HG02840 (cell line): ENCODE results near the gene DALRD3.
A peak's percentile ranks its signal among the peaks of the same experiment; 100 is the strongest.

Experiments used
- ATAC-seq: cut with Tn5 transposase; IDR thresholded peaks from one replicate; pipeline ENCODE4 v1.9.1; 2021; ENCODE audit warnings: mild to moderate bottlenecking, moderate library complexity, moderate number of reproducible peaks; ENCODE audit not compliant: unreplicated experiment, low FRiP score

DALRD3 gene, protein sequence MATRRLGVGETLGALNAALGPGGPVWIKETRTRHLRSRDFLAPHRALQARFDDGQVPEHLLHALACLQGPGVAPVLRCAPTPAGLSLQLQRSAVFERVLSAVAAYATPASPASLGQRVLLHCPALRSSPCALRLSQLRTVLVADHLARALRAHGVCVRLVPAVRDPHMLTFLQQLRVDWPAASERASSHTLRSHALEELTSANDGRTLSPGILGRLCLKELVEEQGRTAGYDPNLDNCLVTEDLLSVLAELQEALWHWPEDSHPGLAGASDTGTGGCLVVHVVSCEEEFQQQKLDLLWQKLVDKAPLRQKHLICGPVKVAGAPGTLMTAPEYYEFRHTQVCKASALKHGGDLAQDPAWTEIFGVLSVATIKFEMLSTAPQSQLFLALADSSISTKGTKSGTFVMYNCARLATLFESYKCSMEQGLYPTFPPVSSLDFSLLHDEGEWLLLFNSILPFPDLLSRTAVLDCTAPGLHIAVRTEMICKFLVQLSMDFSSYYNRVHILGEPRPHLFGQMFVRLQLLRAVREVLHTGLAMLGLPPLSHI

DNA sequence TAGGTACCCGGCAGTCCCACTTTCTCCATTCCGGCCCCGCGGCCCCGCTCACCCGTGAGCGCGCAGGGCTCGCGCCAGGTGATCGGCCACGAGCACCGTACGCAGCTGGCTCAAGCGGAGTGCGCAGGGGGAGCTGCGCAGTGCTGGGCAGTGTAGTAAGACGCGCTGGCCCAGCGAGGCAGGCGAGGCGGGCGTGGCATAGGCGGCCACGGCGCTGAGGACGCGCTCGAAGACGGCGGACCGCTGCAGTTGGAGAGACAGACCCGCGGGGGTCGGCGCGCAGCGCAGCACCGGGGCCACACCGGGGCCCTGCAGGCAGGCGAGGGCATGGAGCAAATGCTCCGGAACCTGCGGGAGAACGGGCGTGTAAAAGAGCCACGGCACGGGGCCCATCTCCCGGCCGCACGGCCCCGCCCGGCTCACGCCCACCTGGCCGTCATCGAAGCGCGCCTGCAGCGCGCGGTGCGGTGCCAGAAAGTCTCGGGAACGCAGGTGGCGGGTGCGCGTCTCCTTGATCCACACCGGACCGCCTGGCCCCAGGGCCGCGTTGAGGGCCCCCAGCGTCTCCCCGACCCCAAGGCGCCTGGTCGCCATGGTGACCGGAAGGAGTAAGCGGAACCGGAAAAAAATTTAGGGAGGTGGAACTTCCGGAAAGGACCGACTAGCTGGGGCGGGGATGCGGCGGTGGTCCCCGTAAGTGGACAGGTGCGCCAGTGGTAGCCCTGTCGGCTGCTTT lies at the start of gene DALRD3:
Gene DALRD3, minus strand, starts transcription at position 610 of the 736 bp plus-strand sequence. Its CDS starts 16 bp downstream, at position 594.
- no peak for ATAC-seq

- ATAC-seq, result no peak
Observed at GRCh38 chr3:49058011-49058410, 39.6 kb upstream of the DALRD3 start.

DNA sequence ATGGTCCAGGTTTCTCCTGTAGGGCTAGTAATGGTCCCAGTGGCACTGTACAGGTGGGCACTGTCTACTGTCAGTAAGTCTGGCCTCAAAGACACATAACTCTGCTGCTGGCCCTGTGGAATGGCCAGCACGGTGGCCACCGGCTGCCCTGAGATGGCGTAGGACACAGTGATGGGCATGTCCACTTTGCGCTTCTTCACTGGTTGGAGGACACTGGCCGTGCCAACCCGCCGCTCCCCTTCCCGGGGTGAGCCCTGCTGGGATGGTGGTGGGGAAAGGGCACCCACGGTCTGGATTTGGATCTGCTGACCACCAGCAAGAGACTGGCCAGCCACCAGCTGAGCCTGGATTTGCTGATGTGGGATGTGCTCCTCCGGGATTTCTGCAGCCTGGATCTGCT lies 38.9 kb upstream of the DALRD3 start:
- no peak for ATAC-seq

DNA sequence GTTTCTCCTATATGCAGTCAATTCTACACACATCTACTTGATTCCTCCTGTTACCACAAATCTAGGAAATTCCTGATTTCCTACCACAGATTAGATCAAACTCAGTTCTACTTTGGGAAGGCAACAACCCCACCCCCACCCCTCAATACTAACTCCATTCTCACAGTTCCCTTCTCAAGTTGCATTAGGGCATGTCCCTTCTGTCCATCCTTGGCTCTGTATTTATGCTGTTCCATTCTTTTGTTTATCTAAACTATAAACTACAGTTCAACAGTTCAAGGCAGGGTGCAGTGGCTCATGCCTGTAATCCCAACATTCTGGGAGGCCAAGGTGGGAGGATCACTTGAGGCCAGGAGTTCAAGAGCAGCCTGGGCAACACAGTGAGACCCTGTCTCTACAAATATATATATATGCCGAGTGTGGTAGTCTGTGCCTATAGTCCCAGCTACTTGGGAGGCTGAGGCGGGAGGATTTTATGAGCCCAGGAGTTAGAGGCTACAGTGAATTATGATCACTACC lies 36.0 kb upstream of the DALRD3 start:
- ATAC-seq, result no peak

DNA sequence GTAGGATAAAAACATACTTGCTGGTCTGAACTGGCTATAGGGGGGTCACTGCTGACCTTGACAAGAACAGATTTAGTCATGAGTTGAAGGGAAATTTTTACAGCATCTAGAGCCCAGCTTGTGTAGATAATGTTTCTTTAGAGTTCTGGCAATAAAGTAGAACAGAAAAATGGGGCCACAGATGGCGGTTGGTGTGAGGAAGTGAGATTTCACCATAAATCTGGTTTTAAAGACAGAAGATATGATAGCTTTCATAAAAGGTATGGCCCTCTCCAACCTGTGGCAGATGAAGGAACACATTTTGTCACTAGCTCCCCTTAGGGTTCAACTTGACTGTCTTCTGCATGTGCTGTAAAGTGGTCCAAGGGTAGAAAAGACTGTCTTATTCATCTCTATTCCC lies 35.2 kb upstream of the DALRD3 start:
- ATAC-seq, result no peak

DNA sequence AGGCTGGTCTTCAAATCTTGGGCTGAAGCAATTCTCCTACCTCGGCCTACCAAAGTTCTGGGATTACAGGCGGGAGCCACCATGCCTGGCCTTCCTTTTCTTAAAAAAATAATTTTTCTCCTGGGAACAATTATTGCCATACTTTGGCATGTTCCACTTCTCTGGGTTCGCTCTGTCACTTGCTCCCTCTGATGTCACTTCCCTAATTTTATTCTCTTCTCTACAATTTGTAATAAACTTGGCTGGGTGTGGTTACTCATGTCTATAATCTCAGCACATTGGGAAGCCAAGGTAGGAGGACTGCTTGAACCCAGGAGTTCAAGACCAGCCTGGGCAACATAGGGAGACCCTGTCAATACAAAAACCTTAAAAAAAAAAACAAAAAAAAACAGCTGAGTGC lies 16.9 kb upstream of the DALRD3 start:
- no peak for ATAC-seq

GRCh38 chr3:49034650-49035049 lies 16.3 kb upstream of the DALRD3 start:
- ATAC-seq, result no peak

- no peak for ATAC-seq
Observed at GRCh38 chr3:49032646-49033304, 14.4 kb upstream of the DALRD3 start.

- no peak for ATAC-seq
Observed at GRCh38 chr3:49030321-49030720, 11.9 kb upstream of the DALRD3 start.

DNA sequence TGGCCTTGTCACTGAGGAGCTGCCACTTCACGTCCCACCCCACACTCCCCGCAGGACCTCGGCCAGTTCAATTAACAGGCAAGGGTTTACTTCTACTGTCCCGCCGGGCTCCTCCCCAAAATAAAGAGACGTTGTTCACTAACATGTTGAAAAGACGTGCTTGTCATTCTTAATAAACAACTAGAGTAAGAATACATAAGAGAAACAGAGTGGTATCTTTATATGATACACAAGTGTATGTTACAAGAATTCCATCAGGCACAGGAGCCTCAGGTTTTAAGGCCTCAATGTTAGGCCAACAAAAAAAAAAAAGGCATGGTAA lies 11.1 kb upstream of the DALRD3 start:
- no peak for ATAC-seq

DNA sequence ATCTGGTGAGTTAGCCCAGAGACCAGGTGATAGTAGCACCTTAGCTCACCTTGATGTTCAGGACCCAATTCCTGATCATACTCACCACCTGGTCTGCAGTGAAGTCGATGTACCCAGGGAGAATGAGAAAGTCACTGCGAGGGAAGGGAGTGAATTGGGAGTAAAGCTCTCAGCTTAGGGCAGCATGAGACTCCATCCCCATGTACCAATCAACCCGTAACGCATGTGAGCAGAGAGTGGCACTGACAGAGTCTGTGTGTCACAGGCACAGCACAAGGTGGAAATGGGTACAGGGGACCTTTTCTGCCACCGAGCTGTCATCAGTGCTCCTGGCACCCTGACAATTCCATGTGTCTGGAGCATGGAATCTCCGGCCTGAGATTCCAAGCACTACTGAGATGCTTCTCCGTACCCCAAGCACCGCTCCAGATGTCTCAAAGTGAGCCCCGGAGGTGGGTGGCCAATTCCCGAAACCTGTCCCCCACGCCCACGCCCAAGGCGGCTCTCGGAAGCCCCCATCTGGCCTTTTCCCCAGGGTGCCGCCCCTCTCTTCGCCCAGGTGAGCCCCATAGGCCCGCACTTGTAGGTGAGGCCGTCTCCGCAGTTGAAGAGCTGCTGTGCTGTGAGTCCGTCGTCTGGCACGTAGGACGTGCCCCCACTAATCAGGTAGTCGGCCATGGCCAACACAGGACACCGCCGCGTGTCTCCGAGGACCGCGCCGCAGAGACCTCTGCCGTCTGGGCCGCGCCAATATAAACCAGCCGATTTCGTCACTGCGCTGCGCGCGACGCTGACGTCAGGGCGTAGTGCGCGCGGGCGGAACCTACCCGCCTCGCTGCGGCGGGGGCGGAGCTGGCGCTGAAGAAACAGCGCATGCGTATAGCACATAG lies 10.5 kb upstream of the DALRD3 start, which contains the start of gene IMPDH2:
Gene IMPDH2, minus strand, starts transcription at position 726 of the 890 bp plus-strand sequence. Its CDS starts 48 bp downstream, at position 678.
- peak; percentile 89 for ATAC-seq

DNA sequence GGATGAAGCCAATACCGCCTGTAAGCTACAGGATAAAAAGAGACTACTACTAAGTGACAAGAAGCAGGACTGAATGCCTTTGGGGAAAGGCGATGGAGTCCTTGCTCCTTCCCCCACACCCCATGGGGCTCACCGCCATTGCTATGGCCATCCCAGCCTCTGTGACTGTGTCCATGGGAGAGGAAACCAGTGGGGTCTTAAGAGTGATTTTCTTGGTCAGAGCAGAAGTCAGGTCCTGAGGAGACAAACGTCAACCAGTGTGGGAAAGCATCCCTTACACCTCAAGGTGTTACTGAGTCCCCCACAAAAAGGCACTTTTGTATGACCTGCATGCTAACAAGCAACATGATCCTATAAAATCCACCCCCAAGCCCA lies 9.9 kb upstream of the DALRD3 start:
- no peak for ATAC-seq

GRCh38 chr3:49027634-49028033 lies 9.3 kb upstream of the DALRD3 start:
- ATAC-seq, result no peak

GRCh38 chr3:49026536-49026935 lies 8.2 kb upstream of the DALRD3 start:
- ATAC-seq, result no peak

- ATAC-seq, result no peak
Observed at GRCh38 chr3:49025793-49026520, 7.6 kb upstream of the DALRD3 start.

GRCh38 chr3:49025005-49025792 lies 6.8 kb upstream of the DALRD3 start:
- no peak for ATAC-seq

GRCh38 chr3:49024449-49024848 lies 6.1 kb upstream of the DALRD3 start:
- no peak for ATAC-seq

- no peak for ATAC-seq
Observed at GRCh38 chr3:49023775-49024174, 5.4 kb upstream of the DALRD3 start.
